ENCODE data around the gene CCDC28B.

CCDC28B gene

DNA sequence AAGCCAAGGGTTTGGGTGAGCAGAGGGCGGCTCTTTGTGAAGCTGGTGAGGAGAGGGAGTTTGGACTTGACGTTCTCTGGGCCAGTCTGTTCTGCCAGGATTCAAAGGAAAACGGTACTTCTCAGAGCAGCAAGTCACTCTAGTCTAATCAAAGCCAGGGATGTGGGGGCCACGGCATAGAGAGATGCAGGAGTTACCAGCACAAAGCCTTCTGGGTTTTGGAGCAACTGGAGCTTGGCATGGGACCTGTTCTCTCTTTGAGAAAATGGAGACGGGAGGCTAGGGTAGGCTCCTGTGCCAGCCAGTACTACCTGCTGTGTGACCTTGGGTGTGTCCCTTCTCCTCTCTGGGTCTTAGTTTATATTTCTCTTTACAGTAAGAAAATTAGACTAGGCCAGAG, 18.8 kb upstream of the CCDC28B start:
- H3K27me3 ChIP-seq (ENCODE audit: insufficient read depth, insufficient read length) = no peaks in the 10 kb centered on the region
- no peaks in the 10 kb centered on the region for H3K9me3 ChIP-seq (ENCODE audit: insufficient read depth, low read length)
- H3K4me1 ChIP-seq (ENCODE audit: insufficient read depth, insufficient read length) = peaks cover 15% of the 10 kb centered on the region
- no peak overlapping the region for H3K4me3 ChIP-seq (ENCODE audit: insufficient read length, low read depth)
- H3K36me3 ChIP-seq (ENCODE audit: insufficient read depth, insufficient read length, low read length) = peaks cover 61% of the 10 kb centered on the region
- DNase-seq (ENCODE audit: low read depth, low spot score) = no peak
- no peak for TF ChIP-seq YY1 (IDR thresholded peaks at IDR 0.05; ENCODE audit: insufficient read depth, insufficient read length)
- TF ChIP-seq ZNF274 (IDR thresholded peaks at IDR 0.05; ENCODE audit: low read depth, low read length) = no peak
- TF ChIP-seq SUZ12 (IDR thresholded peaks at IDR 0.05; ENCODE audit: extremely low read depth, insufficient read depth, insufficient read length) = no peak
- peak overlapping the region; percentile 90 for H3K9ac ChIP-seq (ENCODE audit: insufficient read length, low read depth)

GRCh38 chr1:32182060-32182459, 18.3 kb upstream of the CCDC28B start:
- TF ChIP-seq SUZ12 (IDR thresholded peaks at IDR 0.05; ENCODE audit: extremely low read depth, insufficient read depth, insufficient read length) (no peak), ZNF274 (IDR thresholded peaks at IDR 0.05; ENCODE audit: low read depth, low read length) (no peak), YY1 (IDR thresholded peaks at IDR 0.05; ENCODE audit: insufficient read depth, insufficient read length) (no peak)
- Histone ChIP-seq H3K4me1 (ENCODE audit: insufficient read depth, insufficient read length) (peaks cover 15% of the 10 kb centered on the region), H3K9me3 (ENCODE audit: insufficient read depth, low read length) (no peaks in the 10 kb centered on the region), H3K9ac (ENCODE audit: insufficient read length, low read depth) (no peak overlapping the region), H3K36me3 (ENCODE audit: insufficient read depth, insufficient read length, low read length) (peaks cover 64% of the 10 kb centered on the region), H3K4me3 (ENCODE audit: insufficient read length, low read depth) (no peak overlapping the region), H3K27me3 (ENCODE audit: insufficient read depth, insufficient read length) (no peaks in the 10 kb centered on the region)
- DNase-seq (ENCODE audit: low read depth, low spot score) = no peak

DNA sequence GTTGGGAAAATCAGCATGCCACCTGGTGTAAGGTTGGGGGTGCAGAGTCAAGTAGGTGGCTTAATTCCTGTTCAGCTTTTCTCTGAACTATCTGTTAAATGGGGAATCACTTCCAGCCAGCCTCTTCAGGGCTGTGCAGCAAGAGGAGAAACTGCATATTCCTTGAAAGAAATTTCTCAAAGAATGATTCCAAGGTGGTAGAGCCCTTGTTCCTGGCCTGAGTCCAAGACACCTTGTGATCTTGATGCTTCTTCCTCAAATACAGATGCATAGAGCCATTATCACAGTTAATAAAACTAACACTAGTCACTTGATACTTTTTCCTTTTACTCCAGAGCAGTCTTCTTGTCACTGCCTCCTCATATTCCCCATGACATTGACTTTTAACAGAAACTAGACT, 15.7 kb upstream of the CCDC28B start:
- H3K9ac ChIP-seq (ENCODE audit: insufficient read length, low read depth) = no peak overlapping the region
- H3K27me3 ChIP-seq (ENCODE audit: insufficient read depth, insufficient read length) = no peaks in the 10 kb centered on the region
- no peak overlapping the region for H3K4me3 ChIP-seq (ENCODE audit: insufficient read length, low read depth)
- no peak for TF ChIP-seq YY1 (IDR thresholded peaks at IDR 0.05; ENCODE audit: insufficient read depth, insufficient read length)
- TF ChIP-seq SUZ12 (IDR thresholded peaks at IDR 0.05; ENCODE audit: extremely low read depth, insufficient read depth, insufficient read length) = no peak
- TF ChIP-seq ZNF274 (IDR thresholded peaks at IDR 0.05; ENCODE audit: low read depth, low read length) = no peak
- DNase-seq (ENCODE audit: low read depth, low spot score) = no peak
- H3K36me3 ChIP-seq (ENCODE audit: insufficient read depth, insufficient read length, low read length) = peaks cover 90% of the 10 kb centered on the region
- no peaks in the 10 kb centered on the region for H3K9me3 ChIP-seq (ENCODE audit: insufficient read depth, low read length)
- peaks cover 9% of the 10 kb centered on the region for H3K4me1 ChIP-seq (ENCODE audit: insufficient read depth, insufficient read length)

DNA sequence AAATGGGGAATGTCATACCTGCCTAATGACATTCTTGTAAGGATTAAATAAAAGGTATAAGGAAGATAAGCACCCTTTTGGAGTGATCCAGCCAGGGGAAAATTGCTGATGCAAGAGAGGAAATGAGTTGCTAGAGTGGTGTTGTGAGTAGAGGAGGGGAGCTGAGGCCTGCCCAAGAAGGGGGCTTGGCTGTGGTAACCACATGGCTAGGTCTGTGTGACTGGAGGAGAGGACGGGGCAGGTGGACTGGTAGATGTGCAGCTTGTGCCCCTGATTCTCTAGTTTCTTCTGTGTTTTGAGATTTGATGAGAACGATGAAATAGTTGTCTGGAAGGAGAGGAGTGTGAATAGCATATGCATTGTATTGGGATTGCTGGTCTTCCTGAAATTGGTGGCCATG, 14.3 kb upstream of the CCDC28B start:
- peaks cover 92% of the 10 kb centered on the region for H3K36me3 ChIP-seq (ENCODE audit: insufficient read depth, insufficient read length, low read length)
- no peak overlapping the region for H3K9ac ChIP-seq (ENCODE audit: insufficient read length, low read depth)
- DNase-seq (ENCODE audit: low read depth, low spot score) = no peak
- no peak overlapping the region for H3K4me3 ChIP-seq (ENCODE audit: insufficient read length, low read depth)
- H3K9me3 ChIP-seq (ENCODE audit: insufficient read depth, low read length) = no peaks in the 10 kb centered on the region
- no peak for TF ChIP-seq SUZ12 (IDR thresholded peaks at IDR 0.05; ENCODE audit: extremely low read depth, insufficient read depth, insufficient read length)
- TF ChIP-seq ZNF274 (IDR thresholded peaks at IDR 0.05; ENCODE audit: low read depth, low read length) = no peak
- no peak for TF ChIP-seq YY1 (IDR thresholded peaks at IDR 0.05; ENCODE audit: insufficient read depth, insufficient read length)
- no peaks in the 10 kb centered on the region for H3K27me3 ChIP-seq (ENCODE audit: insufficient read depth, insufficient read length)
- peaks cover 10% of the 10 kb centered on the region for H3K4me1 ChIP-seq (ENCODE audit: insufficient read depth, insufficient read length)

DNA sequence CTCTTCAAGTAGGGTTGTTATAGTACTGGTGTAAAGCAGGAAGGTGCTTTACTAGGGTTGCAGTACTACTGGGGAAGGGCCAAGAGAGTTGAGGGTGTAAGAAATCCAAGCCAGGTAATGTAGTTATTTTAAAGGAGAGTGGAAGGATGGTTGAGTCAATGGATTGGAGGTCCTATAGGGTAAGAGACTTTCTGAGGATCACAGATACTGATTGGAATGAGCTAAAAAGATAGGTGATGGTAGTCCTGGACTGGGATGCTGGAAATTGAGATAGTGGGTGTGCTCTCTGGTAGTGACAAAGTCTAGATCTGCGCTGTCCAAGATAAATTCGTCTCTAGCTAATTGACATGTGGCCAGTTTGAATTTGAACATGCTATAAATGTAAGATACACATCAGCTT, 13.9 kb upstream of the CCDC28B start:
- Histone ChIP-seq H3K4me1 (ENCODE audit: insufficient read depth, insufficient read length) (peaks cover 6% of the 10 kb centered on the region), H3K27me3 (ENCODE audit: insufficient read depth, insufficient read length) (no peaks in the 10 kb centered on the region), H3K4me3 (ENCODE audit: insufficient read length, low read depth) (no peak overlapping the region), H3K9ac (ENCODE audit: insufficient read length, low read depth) (no peak overlapping the region), H3K9me3 (ENCODE audit: insufficient read depth, low read length) (no peaks in the 10 kb centered on the region), H3K36me3 (ENCODE audit: insufficient read depth, insufficient read length, low read length) (peaks cover 92% of the 10 kb centered on the region)
- TF ChIP-seq YY1 (IDR thresholded peaks at IDR 0.05; ENCODE audit: insufficient read depth, insufficient read length) = no peak
- no peak for TF ChIP-seq ZNF274 (IDR thresholded peaks at IDR 0.05; ENCODE audit: low read depth, low read length)
- no peak for TF ChIP-seq SUZ12 (IDR thresholded peaks at IDR 0.05; ENCODE audit: extremely low read depth, insufficient read depth, insufficient read length)
- no peak for DNase-seq (ENCODE audit: low read depth, low spot score)

GRCh38 chr1:32187850-32188249, 12.5 kb upstream of the CCDC28B start:
- Histone ChIP-seq H3K4me1 (ENCODE audit: insufficient read depth, insufficient read length) (peaks cover 2% of the 10 kb centered on the region), H3K4me3 (ENCODE audit: insufficient read length, low read depth) (no peak overlapping the region), H3K9me3 (ENCODE audit: insufficient read depth, low read length) (no peaks in the 10 kb centered on the region), H3K36me3 (ENCODE audit: insufficient read depth, insufficient read length, low read length) (peaks cover 92% of the 10 kb centered on the region), H3K27me3 (ENCODE audit: insufficient read depth, insufficient read length) (no peaks in the 10 kb centered on the region), H3K9ac (ENCODE audit: insufficient read length, low read depth) (no peak overlapping the region)
- TF ChIP-seq ZNF274 (IDR thresholded peaks at IDR 0.05; ENCODE audit: low read depth, low read length) (no peak), SUZ12 (IDR thresholded peaks at IDR 0.05; ENCODE audit: extremely low read depth, insufficient read depth, insufficient read length) (no peak), YY1 (IDR thresholded peaks at IDR 0.05; ENCODE audit: insufficient read depth, insufficient read length) (no peak)
- no peak for DNase-seq (ENCODE audit: low read depth, low spot score)

DNA sequence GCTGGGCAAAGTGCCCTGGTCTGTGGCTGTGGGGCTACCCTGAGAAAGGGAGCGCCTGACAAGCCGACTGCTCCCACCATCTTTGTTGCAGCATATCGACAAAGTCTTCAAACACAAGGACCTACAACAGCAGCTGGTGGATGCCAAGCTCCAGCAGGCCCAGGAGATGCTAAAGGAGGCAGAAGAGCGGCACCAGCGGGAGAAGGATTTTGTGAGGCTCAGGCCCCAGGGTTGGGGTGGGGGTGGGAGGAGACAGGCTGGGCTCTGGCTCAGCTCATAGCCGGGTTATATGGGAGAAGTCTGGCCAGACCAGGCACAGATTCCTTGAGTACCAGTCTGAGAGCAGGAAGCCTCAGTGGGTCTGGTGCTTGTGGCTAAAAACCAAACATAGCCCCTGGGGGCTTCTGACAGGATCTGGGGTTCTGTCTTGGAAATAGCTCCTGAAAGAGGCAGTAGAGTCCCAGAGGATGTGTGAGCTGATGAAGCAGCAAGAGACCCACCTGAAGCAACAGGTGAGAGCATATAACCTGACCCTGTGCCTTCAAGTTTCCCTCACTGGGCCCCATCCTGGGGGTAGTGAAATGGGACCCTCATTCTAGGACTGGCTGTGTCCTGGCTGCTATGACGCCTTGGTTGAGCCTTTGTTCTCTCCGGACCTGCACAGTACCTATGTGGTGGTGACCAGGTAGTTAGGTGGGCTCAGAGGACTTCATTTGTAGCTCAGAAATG, 8.0 kb upstream of the CCDC28B start:
- no peak for TF ChIP-seq SUZ12 (IDR thresholded peaks at IDR 0.05; ENCODE audit: extremely low read depth, insufficient read depth, insufficient read length)
- no peak for TF ChIP-seq YY1 (IDR thresholded peaks at IDR 0.05; ENCODE audit: insufficient read depth, insufficient read length)
- no peak for TF ChIP-seq ZNF274 (IDR thresholded peaks at IDR 0.05; ENCODE audit: low read depth, low read length)
- Histone ChIP-seq H3K4me3 (ENCODE audit: insufficient read length, low read depth) (no peak overlapping the region), H3K36me3 (ENCODE audit: insufficient read depth, insufficient read length, low read length) (peaks cover 98% of the 10 kb centered on the region), H3K4me1 (ENCODE audit: insufficient read depth, insufficient read length) (peaks cover 12% of the 10 kb centered on the region), H3K9me3 (ENCODE audit: insufficient read depth, low read length) (no peaks in the 10 kb centered on the region), H3K9ac (ENCODE audit: insufficient read length, low read depth) (no peak overlapping the region), H3K27me3 (ENCODE audit: insufficient read depth, insufficient read length) (no peaks in the 10 kb centered on the region)
- DNase-seq (ENCODE audit: low read depth, low spot score) = no peak

Data from NT2/D1 (cell line).